Mucosa of descending colon (tissue), 3 donors: Measurements from ENCODE around the gene SLC4A7. TPM values are rescaled to one million over a fixed set of nuclear protein-coding genes. Genes with fewer than 3 reads are reported as not detected.
A peak's percentile ranks its signal among the peaks of the same experiment; 100 is the strongest.

ENCODE experiments used
- ATAC-seq: fragments of 200-7000 bp; cut with Tn5 transposase; one replicate; pipeline ENCODE4 v1.9.1; 2020; ENCODE audit warnings: mild to moderate bottlenecking, moderate library complexity
- DNase-seq, 3 donors: peaks; one replicate each; pipeline ENCODE4 v3.0.0-alpha.2; 2020
- H3K36me3 ChIP-seq: fragments of 200-600 bp; one replicate; pipeline ENCODE4 v1.8.0; 2021; ENCODE audit warnings: low read depth, mild to moderate bottlenecking
- H3K4me1 ChIP-seq: fragments of 200-600 bp; one replicate; pipeline ENCODE4 v1.8.0; 2021; ENCODE audit warnings: low read depth, mild to moderate bottlenecking
- H3K4me3 ChIP-seq: fragments of 200-600 bp; one replicate; pipeline ENCODE4 v1.8.0; 2021; ENCODE audit warnings: mild to moderate bottlenecking
- H3K9me3 ChIP-seq: fragments of 200-600 bp; one replicate; pipeline ENCODE4 v1.8.0; 2021; ENCODE audit warnings: mild to moderate bottlenecking
- CTCF ChIP-seq: fragments of 200-600 bp; IDR thresholded peaks from one replicate; pipeline ENCODE4 v1.8.0; 2022; ENCODE audit warnings: antibody characterized with exemption, mild to moderate bottlenecking
- intact Hi-C, 2 donors: fragments of 100-400 bp; cut with DNase I in 1 of 2; cut with micrococcal nuclease in 1 of 2; formaldehyde crosslinking; loops; one replicate each; pipeline versions ENCODE4 v1.11.0 to v1.11.1; 2022; cut with DNase I, micrococcal nuclease
- total RNA-seq, 3 donors: library from RNA; stranded (reverse); fragmentation: NEBNext Ultra II Directional in 2 of 3; extraction: Animal tissue kit (Norgen Biotek cat#: 25700) in 2 of 3; gene quantifications; one replicate each; pipeline versions ENCODE4 v1.2.1 to v1.2.4, GENCODE V29; 2021 to 2023
- donor health status: DM: no; HTN: no; CAD: no; lungs with moderate emphysema.
- donor health status: DM: no; HTN: no; CAD: no.
- donor health status: DM: no; HTN: yes; CAD: no.

SLC4A7 gene
- total RNA-seq, 3 donors from 2014 or later, result 21.2 to 43.3 (median 22.7) TPM

GRCh38 chr3:27323087-27323570, 161.1 kb downstream of the SLC4A7 start:
- ATAC-seq (peak; percentile 17), DNase-seq (no peak)
- intact Hi-C loops, result no loop called here
- Histone ChIP-seq H3K4me1 (no peaks in the 10 kb centered on the region), H3K4me3 (no peak overlapping the region), H3K36me3 (no peaks in the 10 kb centered on the region), H3K9me3 (no peaks in the 10 kb centered on the region)
- TF ChIP-seq CTCF, result no peak

Other genes starting within 250 kb of the SLC4A7 start
- gene NEK10, start 115.0 kb downstream of the SLC4A7 start, total RNA-seq, result 1 to 10 TPM; 1.1 to 6.5 (median 1.4) TPM
- gene EOMES, start 237.9 kb upstream of the SLC4A7 start, total RNA-seq, result under 1 TPM in 2 of 3 donors, not detected in 1; 0.32 to 0.46 TPM